A549 treated with CpdA at 1 μM for 4 hours (cell line): ENCODE data around the gene ADAMTS1. TPM values are rescaled to one million over a fixed set of nuclear protein-coding genes. Genes with fewer than 3 reads are reported as not detected.

Experiments used
- total RNA-seq: library from RNA; stranded (reverse); fragments of 200-300 nt; extraction: Qiagen RNA extraction; gene quantifications from 5 replicates; pipeline ENCODE4 v1.2.3, GENCODE V29; 2022; ENCODE audit warnings: low read depth

ADAMTS1 gene
- 0.06 to 0.16 TPM (median 0.15 TPM) in 5 replicates for total RNA-seq

DNA sequence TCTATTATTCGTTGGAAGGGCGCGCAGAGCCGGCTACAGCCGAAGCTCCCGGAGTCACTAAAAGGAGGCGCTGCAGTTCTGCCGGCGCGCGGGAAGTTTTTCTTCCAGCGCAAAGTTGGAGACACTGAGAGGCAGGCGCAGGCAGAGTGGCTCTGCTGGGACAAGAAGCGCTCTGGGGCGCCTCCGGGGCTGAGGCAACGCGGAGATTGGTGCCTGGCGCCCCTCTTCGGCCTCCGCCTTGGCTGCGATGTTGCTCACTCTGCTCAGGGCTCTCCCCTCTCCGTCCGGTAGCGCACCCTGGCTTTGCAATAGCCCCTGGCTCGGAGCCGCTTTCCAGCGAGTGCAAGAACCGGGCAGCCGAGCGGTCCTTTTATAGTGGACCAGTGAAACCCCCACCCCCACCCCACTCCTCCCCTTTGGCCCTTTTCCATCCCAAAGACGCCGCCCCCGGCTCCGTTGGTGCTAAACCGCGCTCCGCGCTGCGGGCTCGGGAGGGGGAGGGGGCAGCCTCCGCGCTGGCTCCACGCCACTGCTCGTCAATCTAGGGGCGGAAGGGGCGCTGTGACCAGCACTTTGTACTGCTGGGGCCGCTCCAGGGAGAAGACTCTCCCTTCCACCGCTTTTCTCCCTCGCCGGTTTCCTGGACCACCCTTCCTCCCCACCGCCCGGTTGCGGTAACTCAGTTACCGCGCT, at the start of gene ADAMTS1:
ADAMTS1 (minus strand) TSS at position 344 of the 693 bp plus-strand sequence. CDS start 455 bp downstream, outside the sequence.

Other genes starting within 250 kb of the ADAMTS1 start
- not detected in 5 replicates for gene ADAMTS5, start 121.7 kb upstream of the ADAMTS1 start, total RNA-seq